GM18520 (cell line): Measurements from ENCODE around the gene EXOC6B.

ENCODE experiments used
- ATAC-seq: cut with Tn5 transposase; IDR thresholded peaks from one replicate; pipeline ENCODE4 v1.9.1; 2021; ENCODE audit not compliant: unreplicated experiment

EXOC6B gene

DNA sequence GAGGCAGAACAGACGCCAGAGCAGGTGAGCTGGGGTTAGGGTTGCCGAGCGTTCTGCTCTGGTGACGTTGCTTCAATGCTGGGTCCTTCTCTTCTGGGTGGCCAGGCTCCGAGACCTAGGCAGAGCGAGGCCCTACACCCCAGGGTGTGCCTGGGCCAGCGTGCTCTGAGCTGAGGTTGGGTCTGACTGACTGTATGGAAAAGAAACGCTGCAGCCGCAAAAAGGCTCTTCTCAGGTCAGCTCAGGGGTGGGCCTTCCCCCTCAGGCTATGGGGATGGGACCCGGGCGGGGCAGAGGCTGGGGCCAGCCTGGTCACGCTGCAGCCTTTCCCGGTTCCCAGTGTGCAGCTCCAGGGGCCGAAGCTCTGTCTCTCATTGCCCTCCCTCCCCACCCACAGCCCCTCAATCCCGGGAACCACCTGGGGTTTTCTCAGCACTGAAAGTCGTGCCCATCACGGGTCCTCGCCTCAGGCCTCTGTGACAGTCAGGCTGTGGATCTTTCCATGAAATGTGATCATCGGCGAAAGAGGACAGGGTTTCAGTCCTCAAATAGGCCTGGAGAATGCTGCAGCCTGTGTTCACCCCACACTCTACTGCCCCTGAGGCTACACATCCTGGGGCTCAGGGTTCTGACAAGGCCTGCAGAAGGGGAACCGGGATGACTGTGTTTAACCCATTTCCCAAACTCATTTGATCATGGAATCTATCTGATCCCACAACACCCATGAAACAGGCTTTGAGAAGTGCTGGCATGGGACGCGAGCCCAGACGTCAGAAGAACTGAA lies 697.6 kb downstream of the EXOC6B start:
- no peak for ATAC-seq

- ATAC-seq: no peak
Observed at GRCh38 chr2:72127401-72128058, 698.3 kb downstream of the EXOC6B start.

DNA sequence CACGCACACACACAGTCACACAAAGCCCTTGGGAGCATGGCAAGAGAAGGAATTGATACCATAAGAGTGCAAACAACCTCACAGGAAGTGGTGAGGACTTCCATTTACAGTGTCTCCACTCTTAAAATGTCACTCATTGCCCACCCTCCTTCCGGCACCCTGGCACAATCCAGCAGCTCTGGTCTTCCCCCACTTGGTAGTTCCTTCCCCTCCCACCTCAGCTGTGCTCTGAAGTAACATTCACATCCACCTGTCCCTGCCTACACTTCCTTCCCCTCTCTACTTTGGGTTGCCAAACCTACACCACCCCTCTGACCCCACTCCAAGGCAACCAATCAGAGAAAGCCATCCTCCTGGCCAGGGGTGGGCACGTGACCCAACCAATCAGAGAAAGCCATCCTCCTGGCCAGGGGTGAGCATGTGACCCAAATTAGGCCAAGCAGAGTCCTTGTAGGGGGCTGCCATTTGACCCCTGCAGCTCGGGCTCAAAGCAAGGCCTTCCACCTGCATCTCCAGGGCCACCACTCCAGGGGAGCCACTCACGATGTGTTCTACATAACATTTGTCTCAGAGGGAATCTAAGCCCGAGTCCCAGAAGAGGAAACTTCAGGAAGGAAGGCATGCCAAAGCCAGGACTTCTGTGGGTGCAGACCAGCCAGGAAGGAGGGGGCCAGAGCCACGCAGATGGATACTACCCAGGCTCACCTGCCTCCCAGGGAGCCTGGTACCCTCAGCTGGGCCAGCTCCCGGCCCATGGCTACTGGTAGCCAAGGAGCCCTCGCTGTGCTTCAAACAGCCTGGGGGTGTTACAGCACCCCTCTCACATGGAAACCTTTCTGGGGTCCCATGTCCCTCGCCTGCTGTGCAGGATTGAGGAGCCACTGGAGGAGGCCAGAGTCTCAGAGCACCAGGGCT lies 699.4 kb downstream of the EXOC6B start:
- ATAC-seq: no peak
